HepG2 (cell line): Measurements from ENCODE around the gene WWC1. TPM values are rescaled to one million over a fixed set of nuclear protein-coding genes. Genes with fewer than 3 reads are reported as not detected.

ENCODE experiments used
- ARID2 ChIP-seq: sonication (generic); formaldehyde crosslinking; IDR thresholded peaks from 2 replicates; pipeline ENCODE4 v1.8.1; 2022; ENCODE audit warnings: mild to moderate bottlenecking, missing genetic modification reagents, borderline replicate concordance
- ARNTL ChIP-seq: sonication (generic); formaldehyde crosslinking; IDR thresholded peaks from 2 replicates; pipeline ENCODE4 v1.4.0; 2020; ENCODE audit warnings: mild to moderate bottlenecking, missing genetic modification reagents
- BORCS8-MEF2B ChIP-seq: sonication (generic); formaldehyde crosslinking; IDR thresholded peaks from 2 replicates; pipeline ENCODE4 v1.8.0; 2022; ENCODE audit warnings: mild to moderate bottlenecking, missing genetic modification reagents
- CREM ChIP-seq, 2 experiments: sonication (generic) in 1 of 2; formaldehyde crosslinking in 1 of 2; IDR thresholded peaks; 2 replicates each; pipeline versions ENCODE4 v1.4.0 to v1.6.1; 2016 to 2020; ENCODE audit warnings: antibody characterized with exemption in 1 of 2, mild to moderate bottlenecking in 1 of 2, missing genetic modification reagents in 1 of 2
- HOXA5 ChIP-seq: sonication (generic); formaldehyde crosslinking; IDR thresholded peaks from 2 replicates; pipeline ENCODE4 v1.4.0; 2020; ENCODE audit warnings: missing genetic modification reagents
- ISX ChIP-seq: sonication (generic); formaldehyde crosslinking; conservative IDR thresholded peaks from 2 replicates; pipeline ENCODE4 v1.5.0; 2020; ENCODE audit warnings: missing genetic modification reagents
- JUN ChIP-seq: sonication (generic); formaldehyde crosslinking; IDR thresholded peaks from 2 replicates; pipeline ENCODE4 v1.4.0; 2020; ENCODE audit warnings: mild to moderate bottlenecking, missing genetic modification reagents
- LCORL ChIP-seq, 2 experiments: fragments of 450-650 bp in 1 of 2; sonication (generic) in 1 of 2; formaldehyde crosslinking in 1 of 2; IDR thresholded peaks; 2 replicates each; pipeline versions ENCODE4 v1.5.0 to v1.6.1; 2017 to 2020; ENCODE audit warnings: antibody characterized with exemption in 1 of 2, missing genetic modification reagents in 1 of 2
- MEIS1 ChIP-seq: sonication (generic); formaldehyde crosslinking; IDR thresholded peaks from 2 replicates; pipeline ENCODE4 v1.9.0; 2021; ENCODE audit warnings: mild to moderate bottlenecking, missing genetic modification reagents, moderate library complexity, borderline replicate concordance
- MTF1 ChIP-seq: sonication (generic); formaldehyde crosslinking; IDR thresholded peaks from 2 replicates; pipeline ENCODE4 v1.5.0; 2020; ENCODE audit warnings: missing genetic modification reagents
- SALL1 ChIP-seq: sonication (generic); formaldehyde crosslinking; IDR thresholded peaks from 2 replicates; pipeline ENCODE4 v1.8.0; 2022; ENCODE audit warnings: mild to moderate bottlenecking, missing genetic modification reagents
- ZNF121 ChIP-seq: sonication (generic); formaldehyde crosslinking; IDR thresholded peaks from 2 replicates; pipeline ENCODE4 v1.5.0; 2020; ENCODE audit warnings: mild to moderate bottlenecking, missing genetic modification reagents
- ZNF557 ChIP-seq: sonication (generic); formaldehyde crosslinking; IDR thresholded peaks from 2 replicates; pipeline ENCODE4 v1.4.0; 2020; ENCODE audit warnings: missing genetic modification reagents
- ZNF788 ChIP-seq: sonication (generic); formaldehyde crosslinking; IDR thresholded peaks from 2 replicates; pipeline ENCODE4 v1.5.0; 2020; ENCODE audit warnings: mild to moderate bottlenecking, missing genetic modification reagents, borderline replicate concordance
- ZNF792 ChIP-seq: IDR thresholded peaks from 2 replicates; pipeline ENCODE4 v1.6.1; 2016
- polyA plus RNA-seq, 8 experiments: library from polyadenylated mRNA; depleted of rRNA in 3 of 8; stranded (reverse) in 7 of 8; unstranded in 1 of 8; fragments of >200 nt; fragmentation: Illumina TruSeq in 4 of 8; extraction: Trizol in 4 of 8; gene quantifications; 2 replicates each; pipeline versions ENCODE4 v1.2.1 to v1.2.3, GENCODE V29; 2011 to 2016; ENCODE audit warnings: low read depth in 4 of 8, missing spikeins in 1 of 8, mixed read lengths in 1 of 8; ENCODE audit not compliant: insufficient read depth in 1 of 8
- total RNA-seq, 5 experiments: library from RNA; depleted of rRNA; stranded (reverse); fragments of >200 nt; fragmentation: Illumina TruSeq; extraction: Trizol; gene quantifications; 2 replicates each; pipeline ENCODE4 v1.2.3, GENCODE V29; 2016; ENCODE audit warnings: low read depth in 1 of 5
- TF ChIP-seq, protein P1 (sequence below): sonication (generic); formaldehyde crosslinking; IDR thresholded peaks from 2 replicates; pipeline ENCODE4 v1.4.0; 2020; ENCODE audit warnings: mild to moderate bottlenecking, missing genetic modification reagents, borderline replicate concordance
- TF ChIP-seq, protein P2 (sequence below), 2 experiments: sonication (generic) in 1 of 2; formaldehyde crosslinking in 1 of 2; IDR thresholded peaks; 2 replicates each; pipeline versions ENCODE4 v1.6.1 to v1.9.0; 2014 to 2022; ENCODE audit warnings: antibody characterized with exemption in 1 of 2, borderline replicate concordance in 1 of 2, inconsistent platforms in 1 of 2, low read depth in 1 of 2, missing genetic modification reagents in 1 of 2
- TF ChIP-seq, protein P3 (sequence below): sonication (generic); formaldehyde crosslinking; IDR thresholded peaks from 2 replicates; pipeline ENCODE4 v1.8.0; 2022; ENCODE audit warnings: missing genetic modification reagents, mild to moderate bottlenecking, borderline replicate concordance
- TF ChIP-seq, protein P4 (sequence below): sonication (generic); formaldehyde crosslinking; IDR thresholded peaks from 2 replicates; pipeline ENCODE4 v1.5.0; 2020; ENCODE audit warnings: missing genetic modification reagents

Gene WWC1
- total and polyA plus RNA-seq, 2 of the 13 experiments (the other 11 are each of a cell fraction or from before 2014, with no cell fraction given), result 8.3 to 17.9 TPM

DNA sequence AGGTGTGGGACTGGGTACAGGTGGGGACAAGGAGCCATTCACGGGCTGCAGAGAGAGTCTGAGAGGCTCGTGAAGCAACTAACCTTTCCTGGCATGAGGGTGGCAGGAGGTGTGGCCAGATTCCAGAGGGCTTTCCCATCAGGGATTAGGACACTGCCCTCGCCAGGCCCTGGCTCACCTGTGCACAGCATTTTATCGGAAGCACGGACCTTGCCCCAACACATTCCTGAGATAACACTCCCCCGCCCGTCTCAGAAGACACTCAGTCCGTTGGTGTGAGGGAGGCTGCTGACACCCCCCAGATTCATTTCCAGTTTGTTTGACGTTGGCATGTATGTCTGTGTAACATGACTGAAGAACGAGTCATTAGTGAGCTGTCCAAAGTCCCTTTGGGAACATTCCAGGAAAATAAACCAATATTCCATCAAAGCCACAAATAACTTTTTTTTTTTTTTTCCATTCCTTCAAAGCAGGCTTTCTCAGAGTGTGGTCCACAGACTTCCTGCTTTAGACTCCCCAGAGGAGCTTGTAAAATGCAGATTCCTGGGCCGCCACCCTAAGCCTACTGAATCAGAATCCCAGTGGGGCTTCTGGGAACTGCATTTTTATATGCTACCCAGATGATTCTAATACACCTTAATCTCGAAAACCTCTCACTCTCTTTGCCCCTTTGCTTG lies 23.4 kb downstream of the WWC1 start (continued):
- TF ChIP-seq, protein P1, sequence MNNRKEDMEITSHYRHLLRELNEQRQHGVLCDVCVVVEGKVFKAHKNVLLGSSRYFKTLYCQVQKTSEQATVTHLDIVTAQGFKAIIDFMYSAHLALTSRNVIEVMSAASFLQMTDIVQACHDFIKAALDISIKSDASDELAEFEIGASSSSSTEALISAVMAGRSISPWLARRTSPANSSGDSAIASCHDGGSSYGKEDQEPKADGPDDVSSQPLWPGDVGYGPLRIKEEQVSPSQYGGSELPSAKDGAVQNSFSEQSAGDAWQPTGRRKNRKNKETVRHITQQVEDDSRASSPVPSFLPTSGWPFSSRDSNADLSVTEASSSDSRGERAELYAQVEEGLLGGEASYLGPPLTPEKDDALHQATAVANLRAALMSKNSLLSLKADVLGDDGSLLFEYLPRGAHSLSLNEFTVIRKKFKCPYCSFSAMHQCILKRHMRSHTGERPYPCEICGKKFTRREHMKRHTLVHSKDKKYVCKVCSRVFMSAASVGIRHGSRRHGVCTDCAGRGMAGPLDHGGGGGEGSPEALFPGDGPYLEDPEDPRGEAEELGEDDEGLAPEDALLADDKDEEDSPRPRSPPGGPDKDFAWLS (CRISPR knock-in tag), result no peak
- TF ChIP-seq ARNTL (CRISPR knock-in tag), result peak; percentile 39
- TF ChIP-seq, protein P2, sequence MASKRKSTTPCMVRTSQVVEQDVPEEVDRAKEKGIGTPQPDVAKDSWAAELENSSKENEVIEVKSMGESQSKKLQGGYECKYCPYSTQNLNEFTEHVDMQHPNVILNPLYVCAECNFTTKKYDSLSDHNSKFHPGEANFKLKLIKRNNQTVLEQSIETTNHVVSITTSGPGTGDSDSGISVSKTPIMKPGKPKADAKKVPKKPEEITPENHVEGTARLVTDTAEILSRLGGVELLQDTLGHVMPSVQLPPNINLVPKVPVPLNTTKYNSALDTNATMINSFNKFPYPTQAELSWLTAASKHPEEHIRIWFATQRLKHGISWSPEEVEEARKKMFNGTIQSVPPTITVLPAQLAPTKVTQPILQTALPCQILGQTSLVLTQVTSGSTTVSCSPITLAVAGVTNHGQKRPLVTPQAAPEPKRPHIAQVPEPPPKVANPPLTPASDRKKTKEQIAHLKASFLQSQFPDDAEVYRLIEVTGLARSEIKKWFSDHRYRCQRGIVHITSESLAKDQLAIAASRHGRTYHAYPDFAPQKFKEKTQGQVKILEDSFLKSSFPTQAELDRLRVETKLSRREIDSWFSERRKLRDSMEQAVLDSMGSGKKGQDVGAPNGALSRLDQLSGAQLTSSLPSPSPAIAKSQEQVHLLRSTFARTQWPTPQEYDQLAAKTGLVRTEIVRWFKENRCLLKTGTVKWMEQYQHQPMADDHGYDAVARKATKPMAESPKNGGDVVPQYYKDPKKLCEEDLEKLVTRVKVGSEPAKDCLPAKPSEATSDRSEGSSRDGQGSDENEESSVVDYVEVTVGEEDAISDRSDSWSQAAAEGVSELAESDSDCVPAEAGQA (IDR thresholded peaks at IDR 0.05; ENCODE audit: low read depth), result no peak; the same call in 1 of the 2 replicates
- TF ChIP-seq, protein P2 (CRISPR knock-in tag; IDR thresholded peaks at IDR 0.05; ENCODE audit: borderline replicate concordance), result no peak
- TF ChIP-seq, protein P3, sequence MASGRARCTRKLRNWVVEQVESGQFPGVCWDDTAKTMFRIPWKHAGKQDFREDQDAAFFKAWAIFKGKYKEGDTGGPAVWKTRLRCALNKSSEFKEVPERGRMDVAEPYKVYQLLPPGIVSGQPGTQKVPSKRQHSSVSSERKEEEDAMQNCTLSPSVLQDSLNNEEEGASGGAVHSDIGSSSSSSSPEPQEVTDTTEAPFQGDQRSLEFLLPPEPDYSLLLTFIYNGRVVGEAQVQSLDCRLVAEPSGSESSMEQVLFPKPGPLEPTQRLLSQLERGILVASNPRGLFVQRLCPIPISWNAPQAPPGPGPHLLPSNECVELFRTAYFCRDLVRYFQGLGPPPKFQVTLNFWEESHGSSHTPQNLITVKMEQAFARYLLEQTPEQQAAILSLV, result no peak
- TF ChIP-seq ZNF557 (CRISPR knock-in tag), result no peak
- peak; percentile 9; the same call in 1 of the 2 replicates for TF ChIP-seq ZNF121
- TF ChIP-seq ZNF792 (CRISPR knock-in tag), result no peak
- TF ChIP-seq MTF1, result no peak
- peak; percentile 98 for TF ChIP-seq SALL1
- no peak; the same call in 1 of the 2 replicates for TF ChIP-seq ZNF788 (CRISPR knock-in tag)
- no peak for TF ChIP-seq ISX
- TF ChIP-seq, protein P4, sequence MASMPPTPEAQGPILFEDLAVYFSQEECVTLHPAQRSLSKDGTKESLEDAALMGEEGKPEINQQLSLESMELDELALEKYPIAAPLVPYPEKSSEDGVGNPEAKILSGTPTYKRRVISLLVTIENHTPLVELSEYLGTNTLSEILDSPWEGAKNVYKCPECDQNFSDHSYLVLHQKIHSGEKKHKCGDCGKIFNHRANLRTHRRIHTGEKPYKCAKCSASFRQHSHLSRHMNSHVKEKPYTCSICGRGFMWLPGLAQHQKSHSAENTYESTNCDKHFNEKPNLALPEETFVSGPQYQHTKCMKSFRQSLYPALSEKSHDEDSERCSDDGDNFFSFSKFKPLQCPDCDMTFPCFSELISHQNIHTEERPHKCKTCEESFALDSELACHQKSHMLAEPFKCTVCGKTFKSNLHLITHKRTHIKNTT (CRISPR knock-in tag), result no peak
- TF ChIP-seq ARID2 (CRISPR knock-in tag), result no peak
- no peak for TF ChIP-seq HOXA5 (CRISPR knock-in tag)
- peak; percentile 72 for TF ChIP-seq CREM (IDR thresholded peaks at IDR 0.05)
- TF ChIP-seq CREM (CRISPR knock-in tag; IDR thresholded peaks at IDR 0.05), result no peak
- TF ChIP-seq BORCS8-MEF2B (CRISPR knock-in tag), result no peak
- TF ChIP-seq MEIS1 (CRISPR knock-in tag), result 0 out of 2 replicates have a peak, but pooled peaks have one; percentile 71
- TF ChIP-seq JUN (CRISPR knock-in tag), result peak; percentile 83
- no peak for TF ChIP-seq LCORL (IDR thresholded peaks at IDR 0.05)
- peak; percentile 94 for TF ChIP-seq LCORL (CRISPR knock-in tag; IDR thresholded peaks at IDR 0.05)
